Measurements from ENCODE around the gene ADCY1.

DNA sequence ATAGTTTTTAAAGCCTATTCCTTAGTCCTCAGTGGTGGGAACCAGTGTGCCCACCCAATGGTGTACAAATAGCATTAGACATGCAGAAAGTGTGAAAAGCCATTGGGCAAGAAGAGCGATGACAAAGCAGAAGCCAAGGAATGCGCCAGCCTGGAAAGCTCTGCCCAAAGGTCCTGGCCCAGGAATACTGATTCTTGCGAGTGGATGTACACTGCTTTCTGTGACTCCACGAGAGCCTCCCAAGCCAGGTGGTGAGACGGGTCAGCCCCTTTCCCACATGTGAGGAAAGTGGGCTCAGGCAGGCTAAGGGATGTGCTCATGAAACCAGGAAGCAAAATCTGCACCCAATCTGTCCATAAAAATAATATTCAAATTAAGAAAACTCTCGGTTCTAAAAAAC lies 106.6 kb downstream of the ADCY1 start:
- TF ChIP-seq CTCF (optimal IDR thresholded peaks at IDR 0.05 in 1 of 3, IDR thresholded peaks at IDR 0.05 in 1 of 3, conservative IDR thresholded peaks at IDR 0.05 in 1 of 3; ENCODE audit: extremely low read depth in 1 of 3, insufficient read depth in 2 of 3, low read length in 3 of 3), result no peak
- TF ChIP-seq EZH2 (IDR thresholded peaks at IDR 0.05; ENCODE audit: low read length), result no peak
